ENCODE measurements around the gene MFRP. TPM values are rescaled to one million over a fixed set of nuclear protein-coding genes. Genes with fewer than 3 reads are reported as not detected.
A peak's percentile ranks its signal among the peaks of the same experiment; 100 is the strongest.

The MFRP gene
- total and polyA plus RNA-seq, 9 of the 15 experiments (the other 6 are each of a cell fraction or from before 2014, with no cell fraction given) = not detected

DNA sequence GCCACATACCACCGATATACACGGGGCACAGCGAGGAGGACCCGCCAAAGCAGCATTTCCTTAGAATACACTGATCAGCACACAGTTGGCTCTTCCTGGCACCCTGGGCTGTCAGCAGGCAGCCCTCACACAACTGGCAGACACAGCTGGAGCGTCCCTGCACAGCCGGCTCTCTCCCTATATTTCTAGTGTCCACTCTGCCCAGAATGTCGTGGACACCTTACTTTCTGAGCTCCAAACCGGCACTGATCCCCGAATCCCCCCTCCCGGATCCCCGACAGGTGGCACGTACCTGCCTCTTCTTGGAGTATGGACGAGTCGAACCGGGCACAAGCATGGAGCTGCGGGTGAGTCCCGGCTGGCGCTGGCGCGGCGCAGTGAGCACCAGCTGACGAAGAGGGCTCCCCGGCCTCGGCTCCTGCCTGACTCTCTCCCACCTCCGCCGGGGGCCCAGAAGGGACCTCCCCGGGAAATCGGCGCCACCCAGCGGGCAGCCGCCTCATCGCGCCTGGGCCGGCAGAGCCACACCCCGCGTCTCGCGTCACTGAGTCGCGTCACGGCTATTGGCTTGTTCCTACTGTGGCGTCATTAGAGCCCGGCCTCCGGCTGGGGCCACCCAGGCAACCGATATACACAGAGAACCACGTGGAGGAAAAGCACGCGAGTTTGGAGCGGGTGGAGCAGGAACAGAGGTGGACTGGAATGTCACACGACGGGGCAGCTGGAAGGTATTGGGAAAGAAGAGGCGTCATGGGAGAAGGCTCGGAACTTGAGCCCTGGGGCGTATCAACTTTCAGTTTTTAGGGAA is 34.9 kb upstream of the MFRP start, which contains the start of gene USP2 (continued):
- TF ChIP-seq, protein P1, sequence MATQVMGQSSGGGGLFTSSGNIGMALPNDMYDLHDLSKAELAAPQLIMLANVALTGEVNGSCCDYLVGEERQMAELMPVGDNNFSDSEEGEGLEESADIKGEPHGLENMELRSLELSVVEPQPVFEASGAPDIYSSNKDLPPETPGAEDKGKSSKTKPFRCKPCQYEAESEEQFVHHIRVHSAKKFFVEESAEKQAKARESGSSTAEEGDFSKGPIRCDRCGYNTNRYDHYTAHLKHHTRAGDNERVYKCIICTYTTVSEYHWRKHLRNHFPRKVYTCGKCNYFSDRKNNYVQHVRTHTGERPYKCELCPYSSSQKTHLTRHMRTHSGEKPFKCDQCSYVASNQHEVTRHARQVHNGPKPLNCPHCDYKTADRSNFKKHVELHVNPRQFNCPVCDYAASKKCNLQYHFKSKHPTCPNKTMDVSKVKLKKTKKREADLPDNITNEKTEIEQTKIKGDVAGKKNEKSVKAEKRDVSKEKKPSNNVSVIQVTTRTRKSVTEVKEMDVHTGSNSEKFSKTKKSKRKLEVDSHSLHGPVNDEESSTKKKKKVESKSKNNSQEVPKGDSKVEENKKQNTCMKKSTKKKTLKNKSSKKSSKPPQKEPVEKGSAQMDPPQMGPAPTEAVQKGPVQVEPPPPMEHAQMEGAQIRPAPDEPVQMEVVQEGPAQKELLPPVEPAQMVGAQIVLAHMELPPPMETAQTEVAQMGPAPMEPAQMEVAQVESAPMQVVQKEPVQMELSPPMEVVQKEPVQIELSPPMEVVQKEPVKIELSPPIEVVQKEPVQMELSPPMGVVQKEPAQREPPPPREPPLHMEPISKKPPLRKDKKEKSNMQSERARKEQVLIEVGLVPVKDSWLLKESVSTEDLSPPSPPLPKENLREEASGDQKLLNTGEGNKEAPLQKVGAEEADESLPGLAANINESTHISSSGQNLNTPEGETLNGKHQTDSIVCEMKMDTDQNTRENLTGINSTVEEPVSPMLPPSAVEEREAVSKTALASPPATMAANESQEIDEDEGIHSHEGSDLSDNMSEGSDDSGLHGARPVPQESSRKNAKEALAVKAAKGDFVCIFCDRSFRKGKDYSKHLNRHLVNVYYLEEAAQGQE (IDR thresholded peaks at IDR 0.05; ENCODE audit: borderline replicate concordance) = peak; percentile 81
- TF ChIP-seq, protein P1 (CRISPR knock-in tag; IDR thresholded peaks at IDR 0.05; ENCODE audit: low read depth) = no peak
- TF ChIP-seq CREM (IDR thresholded peaks at IDR 0.05; ENCODE audit: low read depth) (peak; percentile 96), RFX1 (IDR thresholded peaks at IDR 0.05) (peak; percentile 94), HDAC8 (tag; IDR thresholded peaks at IDR 0.05) (0 out of 2 replicates have a peak, but pooled peaks have one; percentile 19), ZNF3 (CRISPR knock-in tag; IDR thresholded peaks at IDR 0.05) (no peak), SMARCC2 (IDR thresholded peaks at IDR 0.05; ENCODE audit: low read depth) (no peak), KDM5B (IDR thresholded peaks at IDR 0.05; ENCODE audit: insufficient replicate concordance, low read depth, low read length) (peak; percentile 50), SOX6 (IDR thresholded peaks at IDR 0.05) (peak; percentile 68; the same call in 1 of the 2 replicates), NFXL1 (CRISPR knock-in tag; IDR thresholded peaks at IDR 0.05) (no peak)
- TF ChIP-seq, protein P2, sequence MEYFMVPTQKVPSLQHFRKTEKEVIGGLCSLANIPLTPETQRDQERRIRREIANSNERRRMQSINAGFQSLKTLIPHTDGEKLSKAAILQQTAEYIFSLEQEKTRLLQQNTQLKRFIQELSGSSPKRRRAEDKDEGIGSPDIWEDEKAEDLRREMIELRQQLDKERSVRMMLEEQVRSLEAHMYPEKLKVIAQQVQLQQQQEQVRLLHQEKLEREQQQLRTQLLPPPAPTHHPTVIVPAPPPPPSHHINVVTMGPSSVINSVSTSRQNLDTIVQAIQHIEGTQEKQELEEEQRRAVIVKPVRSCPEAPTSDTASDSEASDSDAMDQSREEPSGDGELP (CRISPR knock-in tag; IDR thresholded peaks at IDR 0.05; ENCODE audit: borderline replicate concordance) = peak; percentile 99
- TF ChIP-seq, protein P3, sequence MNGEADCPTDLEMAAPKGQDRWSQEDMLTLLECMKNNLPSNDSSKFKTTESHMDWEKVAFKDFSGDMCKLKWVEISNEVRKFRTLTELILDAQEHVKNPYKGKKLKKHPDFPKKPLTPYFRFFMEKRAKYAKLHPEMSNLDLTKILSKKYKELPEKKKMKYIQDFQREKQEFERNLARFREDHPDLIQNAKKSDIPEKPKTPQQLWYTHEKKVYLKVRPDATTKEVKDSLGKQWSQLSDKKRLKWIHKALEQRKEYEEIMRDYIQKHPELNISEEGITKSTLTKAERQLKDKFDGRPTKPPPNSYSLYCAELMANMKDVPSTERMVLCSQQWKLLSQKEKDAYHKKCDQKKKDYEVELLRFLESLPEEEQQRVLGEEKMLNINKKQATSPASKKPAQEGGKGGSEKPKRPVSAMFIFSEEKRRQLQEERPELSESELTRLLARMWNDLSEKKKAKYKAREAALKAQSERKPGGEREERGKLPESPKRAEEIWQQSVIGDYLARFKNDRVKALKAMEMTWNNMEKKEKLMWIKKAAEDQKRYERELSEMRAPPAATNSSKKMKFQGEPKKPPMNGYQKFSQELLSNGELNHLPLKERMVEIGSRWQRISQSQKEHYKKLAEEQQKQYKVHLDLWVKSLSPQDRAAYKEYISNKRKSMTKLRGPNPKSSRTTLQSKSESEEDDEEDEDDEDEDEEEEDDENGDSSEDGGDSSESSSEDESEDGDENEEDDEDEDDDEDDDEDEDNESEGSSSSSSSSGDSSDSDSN (IDR thresholded peaks at IDR 0.05; ENCODE audit: borderline replicate concordance in 1 of 2, low read depth in 2 of 2, low read length in 2 of 2) = peak; percentile 92 to 97; a peak in 2 of 4 replicates

All from K562 (cell line).